K562 (cell line): ENCODE measurements around the gene TOX3. TPM values are rescaled to one million over a fixed set of nuclear protein-coding genes. Genes with fewer than 3 reads are reported as not detected.

Source experiments
- ATAC-seq: fragments of 200-7000 bp; cut with Tn5 transposase; 3 replicates; pipeline ENCODE4 v1.9.1; 2020; ENCODE audit warnings: moderate library complexity
- BruUV-seq: library from RNA; stranded (reverse); fragments of 400-500 nt; replicated peaks from 2 replicates; lab custom pipeline; 2021; lab: Mats Ljungman, UMichigan
- CTCF ChIA-PET: fragments of 300-600 bp; formaldehyde crosslinking; extraction: SDS; loops from one replicate; lab custom pipeline; 2021; ENCODE audit warnings: low intra/inter-chr PET ratio; lab: Yijun Ruan, JAX
- POLR2A ChIA-PET: fragments of 300-600, 350-650 bp; sonication (Branson Sonifier 250); formaldehyde crosslinking; extraction: SDS; loops from one replicate; lab custom pipeline; 2021; ENCODE audit warnings: antibody characterized with exemption, inconsistent platforms; lab: Yijun Ruan, JAX
- DNase-seq, 4 experiments: peaks; one replicate each; pipeline versions ENCODE4 v3.0.0 to v3.0.0-alpha.2; 2011 to 2018; ENCODE audit warnings: low spot score in 3 of 4, mixed read lengths in 3 of 4; ENCODE audit errors: extremely low read depth in 1 of 4
- FAIRE-seq: peaks from 2 replicates; lab custom pipeline; 2011; peaks lifted over from hg19 to GRCh38; lab: Jason Lieb, UNC
- H2AFZ ChIP-seq: 2 replicates; pipeline ENCODE4 v1.6.0; 2011; ENCODE audit warnings: low read depth, low read length, control low read depth, inconsistent platforms
- H3K27ac ChIP-seq: fragments of 200-600 bp; 3 replicates; pipeline ENCODE4 v1.8.0; 2011; ENCODE audit warnings: low read depth, mild to moderate bottlenecking, control low read depth, inconsistent platforms, low read length, moderate library complexity, mixed read lengths; ENCODE audit errors: extremely low read depth
- H3K27me3 ChIP-seq, 2 experiments: fragments of 300-600 bp in 1 of 2; 2 replicates in 1 of 2; 3 replicates in 1 of 2; pipeline versions ENCODE4 v1.6.0 to v1.8.0; 2011; ENCODE audit warnings: inconsistent platforms in 2 of 2, low read length in 2 of 2, mild to moderate bottlenecking in 1 of 2, mixed read lengths in 1 of 2, moderate library complexity in 1 of 2; ENCODE audit not compliant: control insufficient read depth in 2 of 2, insufficient read depth in 2 of 2
- H3K36me3 ChIP-seq: fragments of 300-600 bp; 3 replicates; pipeline ENCODE4 v1.8.0; 2011; ENCODE audit warnings: mild to moderate bottlenecking, low read length, inconsistent platforms; ENCODE audit not compliant: control insufficient read depth, insufficient read depth
- H3K4me1 ChIP-seq, 2 experiments: fragments of 200-600 bp in 1 of 2; replicated peaks in 1 of 2; 2 replicates in 1 of 2; 3 replicates in 1 of 2; pipeline versions ENCODE4 v1.5.1 to v1.8.0; 2011; ENCODE audit warnings: inconsistent platforms in 2 of 2, low read length in 2 of 2, mild to moderate bottlenecking in 1 of 2, mixed read lengths in 1 of 2, moderate library complexity in 1 of 2; ENCODE audit not compliant: control insufficient read depth in 2 of 2, insufficient read depth in 2 of 2
- H3K4me2 ChIP-seq: 2 replicates; pipeline ENCODE4 v1.6.1; 2011; ENCODE audit warnings: low read length, control low read depth, inconsistent platforms, mixed read lengths; ENCODE audit not compliant: insufficient read depth
- H3K4me3 ChIP-seq: fragments of 200-600 bp; sonication (generic), shearing (Covaris generic); 2 replicates; pipeline ENCODE4 v1.5.1; 2016; ENCODE audit warnings: control low read depth, inconsistent platforms
- H3K79me2 ChIP-seq: fragments of 200-600 bp; 3 replicates; pipeline ENCODE4 v1.8.0; 2011; ENCODE audit warnings: low read length, inconsistent platforms; ENCODE audit not compliant: control insufficient read depth, insufficient read depth
- H3K9ac ChIP-seq, 2 experiments: 2 replicates each; pipeline versions ENCODE4 v1.6.0 to v1.6.1; 2011; ENCODE audit warnings: low read depth in 2 of 2, low read length in 2 of 2, control low read depth in 1 of 2, inconsistent platforms in 1 of 2, mild to moderate bottlenecking in 1 of 2, mixed read lengths in 1 of 2; ENCODE audit not compliant: insufficient read depth in 1 of 2
- H3K9me1 ChIP-seq: one replicate; pipeline ENCODE4 v1.6.0; 2011; ENCODE audit warnings: inconsistent platforms, mild to moderate bottlenecking, low read length, moderate library complexity; ENCODE audit not compliant: control insufficient read depth, insufficient read depth
- H3K9me3 ChIP-seq: replicated peaks from 2 replicates; pipeline ENCODE4 v1.5.1; 2011; ENCODE audit warnings: low read depth, low read length, inconsistent platforms; ENCODE audit not compliant: control insufficient read depth, insufficient read depth
- H4K20me1 ChIP-seq: replicated peaks from 2 replicates; pipeline ENCODE4 v1.6.1; 2011; ENCODE audit warnings: low read length, inconsistent platforms, mixed read lengths; ENCODE audit not compliant: control insufficient read depth, insufficient read depth
- ATF3 ChIP-seq, 2 experiments: fragments of 450-650 bp in 1 of 2; sonication (generic) in 1 of 2; formaldehyde crosslinking in 1 of 2; IDR thresholded peaks in 1 of 2; conservative IDR thresholded peaks in 1 of 2; 2 replicates each; pipeline versions ENCODE4 v1.6.1 to v1.8.1; 2016 to 2023; ENCODE audit warnings: mild to moderate bottlenecking in 2 of 2, moderate library complexity in 2 of 2, inconsistent platforms in 1 of 2, missing genetic modification reagents in 1 of 2
- CEBPB ChIP-seq: fragments of 450-650 bp; IDR thresholded peaks from 2 replicates; pipeline ENCODE4 v1.6.1; 2016; ENCODE audit warnings: missing genetic modification characterization, missing compliant biosample characterization
- CREB3 ChIP-seq: fragments of 450-650 bp; conservative IDR thresholded peaks from 2 replicates; pipeline ENCODE4 v1.6.1; 2016; ENCODE audit warnings: missing genetic modification characterization, low read depth, mild to moderate bottlenecking, missing compliant biosample characterization, moderate library complexity
- KLF1 ChIP-seq: fragments of 450-650 bp; IDR thresholded peaks from 2 replicates; pipeline ENCODE4 v1.6.1; 2016; ENCODE audit warnings: missing genetic modification characterization, missing compliant biosample characterization
- POLR2AphosphoS2 ChIP-seq: IDR thresholded peaks from 2 replicates; pipeline ENCODE4 v1.6.1; 2012; ENCODE audit warnings: low read length, improper control_type of control experiment
- RBM22 ChIP-seq: fragments of 200-400 bp; formaldehyde crosslinking; IDR thresholded peaks from 2 replicates; pipeline ENCODE4 v1.6.1; 2018; ENCODE audit warnings: low read length, low read depth; ENCODE audit not compliant: poor library complexity, severe bottlenecking
- SMARCC2 ChIP-seq: fragments of 450-650 bp; IDR thresholded peaks from 2 replicates; pipeline ENCODE4 v1.6.1; 2017; ENCODE audit warnings: antibody characterized with exemption, moderate library complexity, mild to moderate bottlenecking, low read depth
- WHSC1 ChIP-seq: IDR thresholded peaks from one replicate; pipeline ENCODE4 v1.6.1; 2012; ENCODE audit warnings: low read length, control low read depth, inconsistent platforms
- ZHX1 ChIP-seq: fragments of 150-350 bp; conservative IDR thresholded peaks from 2 replicates; pipeline ENCODE4 v1.6.1; 2014; ENCODE audit warnings: low read length
- WGBS: fragments of 100-300 bp; shearing (Covaris generic); methylation state at CpG from one replicate; pipeline ENCODE4 v1.1.6; 2016; ENCODE audit warnings: low coverage, mixed read lengths; ENCODE audit not compliant: insufficient coverage; ENCODE audit errors: missing lambda C conversion rate; 5-methylcytosine and 5-hydroxymethylcytosine counted together
- in situ Hi-C: fragments of 300-500 bp; cut with MboI; formaldehyde crosslinking; loops from 4 replicates; pipeline ENCODE4 v1.15.0; 2018; ENCODE audit warnings: inconsistent platforms, mixed read lengths
- intact Hi-C: fragments of 100-400 bp; cut with micrococcal nuclease; formaldehyde crosslinking; loops from 2 replicates; pipeline ENCODE4 v1.14.2; 2022
- polyA plus RNA-seq, 8 experiments: library from polyadenylated mRNA; depleted of rRNA in 4 of 8; stranded (reverse) in 5 of 8; unstranded in 3 of 8; fragments of >200 nt; fragmentation: Nextera tagmentation in 2 of 8; fragmentation: Illumina TruSeq in 1 of 8; extraction: Ambion mirVana in 2 of 8; extraction: Trizol in 1 of 8; gene quantifications; 2 replicates each; pipeline versions ENCODE4 v1.2.1 to v1.2.3, GENCODE V29; 2011 to 2014; ENCODE audit warnings: inconsistent platforms in 1 of 8, missing spikeins in 1 of 8
- total RNA-seq, 7 experiments: library from RNA; depleted of rRNA in 6 of 7; stranded (reverse); fragments of >200 nt in 6 of 7; fragmentation: Illumina TruSeq in 2 of 7; extraction: Trizol in 2 of 7; gene quantifications; 2 replicates each; pipeline versions ENCODE4 v1.2.1 to v1.2.3, GENCODE V29; 2011 to 2021; ENCODE audit warnings: low replicate concordance in 1 of 7

The TOX3 gene
- total and polyA plus RNA-seq, 9 of the 15 experiments (the other 6 are each of a cell fraction or from before 2014, with no cell fraction given): not detected

GRCh38 chr16:52562770-52563169, 15.8 kb upstream of the TOX3 start:
- in situ Hi-C loops (no loop called here), intact Hi-C loops (no loop called here)
- ChIA-PET CTCF (no interaction called here), POLR2A (no interaction called here)
- Histone ChIP-seq H3K4me1 (no peaks in the 10 kb centered on the region), H3K27ac (no peak overlapping the region), H2AFZ (no peak overlapping the region), H4K20me1 (no peaks in the 10 kb centered on the region), H3K36me3 (no peaks in the 10 kb centered on the region), H3K4me3 (no peak overlapping the region), H3K9me1 (no peaks in the 10 kb centered on the region), H3K4me2 (no peak overlapping the region), H3K27me3 (no peaks in the 10 kb centered on the region), H3K79me2 (no peaks in the 10 kb centered on the region), H3K9me3 (no peaks in the 10 kb centered on the region), H3K9ac (no peak overlapping the region)
- no peak for ATAC-seq
- no peak for FAIRE-seq
- WGBS: 0% methylated on average over 5 of the region's 5 CpGs
- no peak for DNase-seq
- BruUV-seq: no TSS peak
- TF ChIP-seq RBM22 (no peak), ZHX1 (no peak), KLF1 (no peak), POLR2AphosphoS2 (no peak), ATF3 (IDR thresholded peaks at IDR 0.05) (no peak), ATF3 (CRISPR knock-in tag; conservative IDR thresholded peaks at IDR 0.05) (no peak), WHSC1 (no peak), CEBPB (no peak), SMARCC2 (no peak), CREB3 (tag) (no peak)
